ENCODE data around the gene ACAN. TPM values are rescaled to one million over a fixed set of nuclear protein-coding genes. Genes with fewer than 3 reads are reported as not detected.

Gene ACAN
- total and polyA plus RNA-seq, 10 of the 15 experiments (the other 5 are each of a cell fraction or from before 2014, with no cell fraction given): not detected

- Histone ChIP-seq H3K27ac (ENCODE audit: control insufficient read depth, insufficient read depth) (no peak overlapping the region), H3K9me3 (replicated peaks; ENCODE audit: control insufficient read depth, insufficient read depth, low read length) (no peaks in the 10 kb centered on the region), H3K9ac (ENCODE audit: control insufficient read depth, insufficient read depth, low read length) (no peak overlapping the region), H3K36me3 (ENCODE audit: control insufficient read depth in 2 of 2, insufficient read depth in 2 of 2, low read length in 1 of 2) (no peaks in the 10 kb centered on the region), H3K4me2 (ENCODE audit: control insufficient read depth, insufficient read depth) (no peak overlapping the region), H3K4me1 (ENCODE audit: control insufficient read depth, insufficient read depth, low read length) (no peaks in the 10 kb centered on the region), H4K20me1 (ENCODE audit: control insufficient read depth, insufficient read depth) (0 out of 2 replicates have a peak, but pooled peaks cover 5% of the 10 kb centered on the region), H3K79me2 (ENCODE audit: control insufficient read depth, insufficient read depth, low read length) (no peaks in the 10 kb centered on the region), H3K4me3 (no peak overlapping the region), H3K27me3 (replicated peaks in 1 of 2; ENCODE audit: control insufficient read depth in 2 of 2, insufficient read depth in 2 of 2, low read length in 1 of 2) (no peaks in the 10 kb centered on the region; a peak in 1 of 4 replicates), H2AFZ (ENCODE audit: control insufficient read depth, low read depth, low read length) (no peak overlapping the region)
- no peak for TF ChIP-seq ATF3 (IDR thresholded peaks at IDR 0.05; ENCODE audit: borderline replicate concordance, extremely low read depth, low read depth, low read length)
- TF ChIP-seq ZBTB33 (IDR thresholded peaks at IDR 0.05): no peak
- ATAC-seq (no peak), FAIRE-seq (no peak), DNase-seq (ENCODE audit: low read depth, low spot score) (no peak)
- ChIA-PET CTCF (interaction anchor here (0.5 to 5.5 kb wide), 12 partner anchors 9 to 402 kb away, joined by 3 to 116 read pairs (median 4); partner anchors contain the start of gene MFGE8), POLR2A (no interaction called here), RAD21 (ENCODE audit: unreplicated experiment) (interaction anchor here (0.6 to 3.1 kb wide), 4 partner anchors 10 to 392 kb away, joined by 3 to 34 read pairs (median 3); no protein-coding TSS in a partner anchor), SMC1A (ENCODE audit: uncharacterized antibody, unreplicated experiment) (interaction anchor here (1.1 to 1.2 kb wide), 2 partner anchors 13 to 116 kb away, joined by 4 to 6 read pairs; no protein-coding TSS in a partner anchor)
- in situ Hi-C loops (cut with MboI): loop anchor here (5.0 kb wide), 1 partner anchor 274 kb away; no protein-coding TSS in a partner anchor
- WGBS (ENCODE audit: insufficient coverage, insufficient replicate concordance, low lambda C conversion rate, missing lambda C conversion rate): 39% methylated on average over 2 of the region's 2 CpGs
- BruUV-seq (replicated peaks): no TSS peak
- intact Hi-C loops (cut with micrococcal nuclease; ENCODE audit: unreplicated experiment): no loop called here
These were observed 99.6 kb downstream of the ACAN start for GRCh38 chr15:88902846-88903245.

- Histone ChIP-seq H3K4me3 (no peak overlapping the region), H3K79me2 (ENCODE audit: control insufficient read depth, insufficient read depth, low read length) (no peaks in the 10 kb centered on the region), H3K9me3 (replicated peaks; ENCODE audit: control insufficient read depth, insufficient read depth, low read length) (no peaks in the 10 kb centered on the region), H3K27ac (ENCODE audit: control insufficient read depth, insufficient read depth) (no peak overlapping the region), H3K27me3 (replicated peaks in 1 of 2; ENCODE audit: control insufficient read depth in 2 of 2, insufficient read depth in 2 of 2, low read length in 1 of 2) (no peaks in the 10 kb centered on the region; a peak in 1 of 4 replicates), H3K4me2 (ENCODE audit: control insufficient read depth, insufficient read depth) (no peak overlapping the region), H3K9ac (ENCODE audit: control insufficient read depth, insufficient read depth, low read length) (no peak overlapping the region), H2AFZ (ENCODE audit: control insufficient read depth, low read depth, low read length) (no peak overlapping the region), H4K20me1 (ENCODE audit: control insufficient read depth, insufficient read depth) (0 out of 2 replicates have a peak, but pooled peaks cover 5% of the 10 kb centered on the region), H3K36me3 (ENCODE audit: control insufficient read depth in 2 of 2, insufficient read depth in 2 of 2, low read length in 1 of 2) (no peaks in the 10 kb centered on the region), H3K4me1 (ENCODE audit: control insufficient read depth, insufficient read depth, low read length) (no peaks in the 10 kb centered on the region)
- FAIRE-seq (no peak), ATAC-seq (peak; percentile 10; the same call in 2 of the 3 replicates), DNase-seq (ENCODE audit: low read depth, low spot score) (no peak)
- ChIA-PET POLR2A (no interaction called here), RAD21 (ENCODE audit: unreplicated experiment) (interaction anchor here (0.8 to 3.1 kb wide), 23 partner anchors 8 to 280 kb away, joined by 3 to 34 read pairs (median 5); partner anchors contain the start of genes ABHD2 and HAPLN3), CTCF (interaction anchor here (0.6 to 5.5 kb wide), 49 partner anchors 9 to 303 kb away, joined by 3 to 116 read pairs (median 5); partner anchors contain the start of genes ABHD2, HAPLN3 and ISG20), SMC1A (ENCODE audit: uncharacterized antibody, unreplicated experiment) (interaction anchor here (0.6 to 2.4 kb wide), 24 partner anchors 8 to 280 kb away, joined by 3 to 32 read pairs (median 5); partner anchors contain the start of gene ABHD2)
- no TSS peak for BruUV-seq (replicated peaks)
- intact Hi-C loops (cut with micrococcal nuclease; ENCODE audit: unreplicated experiment): loop anchor here (1.0 to 2.0 kb wide), 3 partner anchors 79 to 113 kb away; no protein-coding TSS in a partner anchor
- in situ Hi-C loops (cut with MboI): loop anchor here (5.0 kb wide), 1 partner anchor 273 kb away; no protein-coding TSS in a partner anchor
- 18% methylated on average over 2 of the region's 2 CpGs for WGBS (ENCODE audit: insufficient coverage, insufficient replicate concordance, low lambda C conversion rate, missing lambda C conversion rate)
- TF ChIP-seq NR2C1 (IDR thresholded peaks at IDR 0.05) (no peak), NKRF (conservative IDR thresholded peaks at IDR 0.05) (no peak), MEF2B (IDR thresholded peaks at IDR 0.05; ENCODE audit: partially characterized antibody, poor library complexity, severe bottlenecking) (no peak), NRF1 (conservative IDR thresholded peaks at IDR 0.05; ENCODE audit: low read depth, low read length) (no peak), ZNF384 (IDR thresholded peaks at IDR 0.05; ENCODE audit: borderline replicate concordance, low read depth, low read length) (no peak), RELB (IDR thresholded peaks at IDR 0.05; ENCODE audit: low read depth) (no peak)
These were observed 101.0 kb downstream of the ACAN start for GRCh38 chr15:88904257-88904623.

All from GM12878 (cell line).